Stimulated activated CD8-positive, alpha-beta memory T cell treated with anti-CD3 and anti-CD28 coated beads, Interleukin-15, amount 100 ng/mL, for 4 hours (primary cell): ENCODE results near the gene PTMS.
A peak's percentile ranks its signal among the peaks of the same experiment; 100 is the strongest.

ENCODE experiments used
- DNase-seq, 2 donors: peaks; one replicate each; pipeline ENCODE4 v3.0.0-alpha.2; 2020; ENCODE audit warnings: low read depth in 2 of 2

PTMS gene

GRCh38 chr12:6752167-6752920, 13.8 kb upstream of the PTMS start:
- no peak for DNase-seq

GRCh38 chr12:6752921-6753771, 13.0 kb upstream of the PTMS start, which contains the start of gene MLF2:
MLF2 (minus strand) TSS chr12:6753141; CDS start chr12:6752334, 807 bp downstream.
- DNase-seq = peak; percentile 92 to 96

GRCh38 chr12:6753772-6754356, 12.3 kb upstream of the PTMS start:
- DNase-seq = no peak

- DNase-seq = no peak
Measured at GRCh38 chr12:6754411-6754810, 11.8 kb upstream of the PTMS start.

- no peak for DNase-seq
Measured at GRCh38 chr12:6757028-6757690, 9.0 kb upstream of the PTMS start.

GRCh38 chr12:6758506-6759095, 7.6 kb upstream of the PTMS start:
- no peak for DNase-seq

GRCh38 chr12:6759741-6760140, 6.4 kb upstream of the PTMS start:
- DNase-seq = no peak

GRCh38 chr12:6763380-6763779, 2.8 kb upstream of the PTMS start:
- no peak for DNase-seq

- DNase-seq = no peak
Measured at GRCh38 chr12:6764011-6764828, 1.9 kb upstream of the PTMS start.

GRCh38 chr12:6765048-6765633, 1.0 kb upstream of the PTMS start:
- DNase-seq = no peak

- peak in 1 of 2 donors; percentile 17 for DNase-seq
Measured at GRCh38 chr12:6766651-6767349, 637 bp downstream of the PTMS start.

- DNase-seq = no peak
Measured at GRCh38 chr12:6767353-6768319, 1.5 kb downstream of the PTMS start.

- no peak for DNase-seq
Measured at GRCh38 chr12:6768437-6768914, 2.3 kb downstream of the PTMS start.

GRCh38 chr12:6768990-6769389, 2.8 kb downstream of the PTMS start:
- no peak for DNase-seq

- no peak for DNase-seq
Measured at GRCh38 chr12:6769666-6770065, 3.5 kb downstream of the PTMS start.

- DNase-seq = no peak
Measured at GRCh38 chr12:6770094-6770493, 3.9 kb downstream of the PTMS start.

GRCh38 chr12:6770600-6770999, 4.4 kb downstream of the PTMS start:
- no peak for DNase-seq

- DNase-seq = no peak
Measured at GRCh38 chr12:6771091-6771495, 4.9 kb downstream of the PTMS start.
